HG02938 (cell line): Measurements from ENCODE around the gene DUOX1.
"Not testable (repeated sequence)": the region's sequence is repeated elsewhere in the genome, so short reads cannot be mapped to it uniquely, and the experiment has no call there.

Experiments
- ATAC-seq: cut with Tn5 transposase; IDR thresholded peaks from one replicate; pipeline ENCODE4 v1.9.1; 2021; ENCODE audit warnings: mild to moderate bottlenecking, moderate library complexity; ENCODE audit not compliant: unreplicated experiment

The DUOX1 gene

GRCh38 chr15:45129651-45130129, at the start of gene DUOX1, which contains the start of gene DUOXA1:
DUOX1 (plus strand) TSS chr15:45129994; CDS start chr15:45131967, 1,973 bp downstream.
DUOXA1 (minus strand) TSS chr15:45129879; CDS start chr15:45123014, 6,865 bp downstream.
- no peak for ATAC-seq

- ATAC-seq, result not testable (repeated sequence)
Observed at GRCh38 chr15:45080593-45080992, 49.2 kb upstream of the DUOX1 start.

- not testable (repeated sequence) for ATAC-seq
Observed at GRCh38 chr15:45082412-45082811, 47.4 kb upstream of the DUOX1 start.

- no peak for ATAC-seq
Observed at GRCh38 chr15:45083223-45083622, 46.6 kb upstream of the DUOX1 start.

- ATAC-seq, result no peak
Observed at GRCh38 chr15:45084163-45084562, 45.6 kb upstream of the DUOX1 start.

- no peak for ATAC-seq
Observed at GRCh38 chr15:45087513-45087912, 42.3 kb upstream of the DUOX1 start.

- ATAC-seq, result no peak
Observed at GRCh38 chr15:45088801-45089711, 40.7 kb upstream of the DUOX1 start.

GRCh38 chr15:45089712-45090373, 40.0 kb upstream of the DUOX1 start:
- ATAC-seq, result no peak

- no peak for ATAC-seq
Observed at GRCh38 chr15:45091161-45091560, 38.6 kb upstream of the DUOX1 start.

- ATAC-seq, result no peak
Observed at GRCh38 chr15:45091576-45091975, 38.2 kb upstream of the DUOX1 start.

GRCh38 chr15:45093013-45093412, 36.8 kb upstream of the DUOX1 start:
- ATAC-seq, result no peak

- no peak for ATAC-seq
Observed at GRCh38 chr15:45093622-45094357, 36.0 kb upstream of the DUOX1 start.

- no peak for ATAC-seq
Observed at GRCh38 chr15:45094358-45094730, 35.5 kb upstream of the DUOX1 start.

GRCh38 chr15:45095661-45096060, 34.1 kb upstream of the DUOX1 start:
- no peak for ATAC-seq

GRCh38 chr15:45097466-45097865, 32.3 kb upstream of the DUOX1 start:
- no peak for ATAC-seq

GRCh38 chr15:45099549-45100165, 30.1 kb upstream of the DUOX1 start:
- no peak for ATAC-seq

GRCh38 chr15:45100884-45101625, 28.7 kb upstream of the DUOX1 start:
- ATAC-seq, result no peak

GRCh38 chr15:45101749-45102148, 28.0 kb upstream of the DUOX1 start:
- no peak for ATAC-seq

GRCh38 chr15:45102226-45102625, 27.6 kb upstream of the DUOX1 start:
- no peak for ATAC-seq

- not testable (repeated sequence) for ATAC-seq
Observed at GRCh38 chr15:45104170-45104569, 25.6 kb upstream of the DUOX1 start.
